SU-DHL-6 (cell line): ENCODE data around the gene LRBA.

ENCODE experiments used
- CTCF ChIP-seq: fragments of 200-600 bp; sonication (generic); IDR thresholded peaks from one replicate; pipeline ENCODE4 v1.5.1; 2017; ENCODE audit warnings: antibody characterized with exemption, mild to moderate bottlenecking, low read length, moderate library complexity; ENCODE audit not compliant: insufficient read depth, poor library complexity, severe bottlenecking
- EZH2phosphoT487 ChIP-seq: fragments of 200-600 bp; sonication (generic), shearing (Covaris generic); conservative IDR thresholded peaks from 2 replicates; pipeline ENCODE4 v1.6.1; 2018; ENCODE audit warnings: mild to moderate bottlenecking, antibody characterized with exemption, low read length, moderate library complexity, mixed read lengths

- TF ChIP-seq CTCF, result no peak
- TF ChIP-seq EZH2phosphoT487, result no peak
These were observed 535.4 kb downstream of the LRBA start for GRCh38 chr4:150479657-150480056.
